ENCODE results near the gene KRT12. TPM values are rescaled to one million over a fixed set of nuclear protein-coding genes. Genes with fewer than 3 reads are reported as not detected.
"Not testable (repeated sequence)": the region's sequence is repeated elsewhere in the genome, so short reads cannot be mapped to it uniquely, and the experiment has no call there.

KRT12 gene
- total and polyA plus RNA-seq, 2 donors: 0.52 to 1.6 TPM

GRCh38 chr17:40872416-40872815, 5.4 kb upstream of the KRT12 start:
- DNase-seq (ENCODE audit: low read depth in 6 of 9, low spot score in 9 of 9): no peak
- no peaks in the 10 kb centered on the region for H3K36me3 ChIP-seq (ENCODE audit: control insufficient read depth in 2 of 2, insufficient read depth in 2 of 2, low read length in 1 of 2)
- no peaks in the 10 kb centered on the region for H3K9me3 ChIP-seq (ENCODE audit: control insufficient read depth in 2 of 2, insufficient read depth in 1 of 2, low read length in 1 of 2)
- peaks cover 0 to 2% of the 10 kb centered on the region in 2 donors for H3K27me3 ChIP-seq (ENCODE audit: control insufficient read depth in 2 of 2, insufficient read depth in 1 of 2, low read length in 1 of 2)
- H3K4me3 ChIP-seq (ENCODE audit: low read length in 2 of 2): no peak overlapping the region
- no peaks in the 10 kb centered on the region for H3K4me1 ChIP-seq (ENCODE audit: control insufficient read depth in 2 of 2, insufficient read depth in 2 of 2, low read length in 2 of 2)
- H3K27ac ChIP-seq (ENCODE audit: low read depth in 1 of 2, low read length in 1 of 2): no peak overlapping the region

- Histone ChIP-seq H3K4me3 (ENCODE audit: low read length in 2 of 2) (no peak overlapping the region), H3K9me3 (ENCODE audit: control insufficient read depth in 2 of 2, insufficient read depth in 1 of 2, low read length in 1 of 2) (no peaks in the 10 kb centered on the region), H3K27ac (ENCODE audit: low read depth in 1 of 2, low read length in 1 of 2) (no peak overlapping the region), H3K4me1 (ENCODE audit: control insufficient read depth in 2 of 2, insufficient read depth in 2 of 2, low read length in 2 of 2) (no peaks in the 10 kb centered on the region), H3K27me3 (ENCODE audit: control insufficient read depth in 2 of 2, insufficient read depth in 1 of 2, low read length in 1 of 2) (peaks cover 0 to 5% of the 10 kb centered on the region in 2 donors), H3K36me3 (ENCODE audit: control insufficient read depth in 2 of 2, insufficient read depth in 2 of 2, low read length in 1 of 2) (no peaks in the 10 kb centered on the region)
- DNase-seq (ENCODE audit: low read depth in 6 of 9, low spot score in 9 of 9): no peak
- WGBS: 98% methylated on average over 7 of the region's 7 CpGs
Measured at GRCh38 chr17:40871316-40871715, 4.3 kb upstream of the KRT12 start.

GRCh38 chr17:40870136-40870535, 3.1 kb upstream of the KRT12 start:
- DNase-seq (ENCODE audit: low read depth in 6 of 9, low spot score in 9 of 9): no peak
- Histone ChIP-seq H3K4me3 (ENCODE audit: low read length in 2 of 2) (no peak overlapping the region), H3K4me1 (ENCODE audit: control insufficient read depth in 2 of 2, insufficient read depth in 2 of 2, low read length in 2 of 2) (no peaks in the 10 kb centered on the region), H3K36me3 (ENCODE audit: control insufficient read depth in 2 of 2, insufficient read depth in 2 of 2, low read length in 1 of 2) (no peaks in the 10 kb centered on the region), H3K27me3 (ENCODE audit: control insufficient read depth in 2 of 2, insufficient read depth in 1 of 2, low read length in 1 of 2) (peaks cover 0 to 5% of the 10 kb centered on the region in 2 donors), H3K27ac (ENCODE audit: low read depth in 1 of 2, low read length in 1 of 2) (no peak overlapping the region), H3K9me3 (ENCODE audit: control insufficient read depth in 2 of 2, insufficient read depth in 1 of 2, low read length in 1 of 2) (no peaks in the 10 kb centered on the region)
- 94% methylated on average over 4 of the region's 4 CpGs for WGBS

GRCh38 chr17:40864661-40865390, 2.2 kb downstream of the KRT12 start:
- Histone ChIP-seq H3K4me1 (ENCODE audit: control insufficient read depth in 2 of 2, insufficient read depth in 2 of 2, low read length in 2 of 2) (no peaks in the 10 kb centered on the region), H3K27ac (ENCODE audit: low read depth in 1 of 2, low read length in 1 of 2) (no peak overlapping the region), H3K4me3 (ENCODE audit: low read length in 2 of 2) (no peak overlapping the region), H3K27me3 (ENCODE audit: control insufficient read depth in 2 of 2, insufficient read depth in 1 of 2, low read length in 1 of 2) (peaks cover 0 to 17% of the 10 kb centered on the region in 2 donors), H3K36me3 (ENCODE audit: control insufficient read depth in 2 of 2, insufficient read depth in 2 of 2, low read length in 1 of 2) (no peaks in the 10 kb centered on the region), H3K9me3 (ENCODE audit: control insufficient read depth in 2 of 2, insufficient read depth in 1 of 2, low read length in 1 of 2) (no peaks in the 10 kb centered on the region)
- DNase-seq (ENCODE audit: low read depth in 6 of 9, low spot score in 9 of 9): no peak
- WGBS: 95% methylated on average over 14 of the region's 14 CpGs

DNA sequence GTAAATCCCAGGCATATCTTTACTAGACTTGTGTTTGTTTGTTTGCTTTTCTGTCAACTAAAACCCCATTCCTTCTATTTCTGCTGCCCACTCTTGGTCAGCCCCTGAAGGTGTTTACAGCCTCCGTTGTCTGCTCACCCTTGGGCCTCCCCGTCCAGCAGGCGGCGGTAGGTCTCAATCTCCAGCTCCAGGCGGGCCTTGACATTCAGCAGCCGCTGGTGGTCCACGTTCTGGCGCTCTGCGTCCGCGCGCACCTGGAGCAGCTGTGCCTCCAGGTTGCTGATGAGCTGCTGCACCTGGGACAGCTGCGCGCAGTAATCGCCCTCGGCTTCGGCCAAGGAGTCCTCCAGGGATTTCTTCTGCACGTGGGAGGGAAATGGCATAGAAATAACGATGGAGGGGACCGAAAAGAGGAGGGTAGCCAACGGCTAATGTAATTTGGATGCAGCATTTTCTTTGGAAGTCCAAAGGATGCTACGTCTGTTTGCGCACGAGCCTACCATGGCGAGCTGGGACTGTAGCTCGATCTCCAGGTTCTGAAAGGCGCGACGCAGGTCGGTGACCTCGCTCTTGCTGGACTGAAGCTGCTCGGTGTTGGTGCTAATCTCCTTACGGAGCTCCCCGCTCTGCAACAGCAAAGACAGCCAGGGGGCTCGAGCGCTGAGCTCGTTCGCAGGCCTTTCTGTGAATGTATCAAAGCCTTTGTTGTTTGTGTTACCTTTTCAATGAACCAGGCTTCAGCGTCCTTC, 3.9 kb downstream of the KRT12 start:
- no peaks in the 10 kb centered on the region for H3K9me3 ChIP-seq (ENCODE audit: control insufficient read depth in 2 of 2, insufficient read depth in 1 of 2, low read length in 1 of 2)
- H3K4me1 ChIP-seq (ENCODE audit: control insufficient read depth in 2 of 2, insufficient read depth in 2 of 2, low read length in 2 of 2): no peaks in the 10 kb centered on the region
- H3K4me3 ChIP-seq (ENCODE audit: low read length in 2 of 2): no peak overlapping the region
- H3K36me3 ChIP-seq (ENCODE audit: control insufficient read depth in 2 of 2, insufficient read depth in 2 of 2, low read length in 1 of 2): no peaks in the 10 kb centered on the region
- H3K27me3 ChIP-seq (ENCODE audit: control insufficient read depth in 2 of 2, insufficient read depth in 1 of 2, low read length in 1 of 2): peaks cover 0 to 17% of the 10 kb centered on the region in 2 donors
- DNase-seq (ENCODE audit: low read depth in 6 of 9, low spot score in 9 of 9): no peak
- H3K27ac ChIP-seq (ENCODE audit: low read depth in 1 of 2, low read length in 1 of 2): no peak overlapping the region
- 72% methylated on average over 39 of the region's 39 CpGs for WGBS

GRCh38 chr17:40859536-40859935, 7.5 kb downstream of the KRT12 start:
- 98% methylated on average over 2 of the region's 2 CpGs for WGBS
- Histone ChIP-seq H3K27ac (ENCODE audit: low read depth in 1 of 2, low read length in 1 of 2) (no peak overlapping the region), H3K36me3 (ENCODE audit: control insufficient read depth in 2 of 2, insufficient read depth in 2 of 2, low read length in 1 of 2) (no peaks in the 10 kb centered on the region), H3K9me3 (ENCODE audit: control insufficient read depth in 2 of 2, insufficient read depth in 1 of 2, low read length in 1 of 2) (no peaks in the 10 kb centered on the region), H3K27me3 (ENCODE audit: control insufficient read depth in 2 of 2, insufficient read depth in 1 of 2, low read length in 1 of 2) (peaks cover 0 to 12% of the 10 kb centered on the region in 2 donors), H3K4me1 (ENCODE audit: control insufficient read depth in 2 of 2, insufficient read depth in 2 of 2, low read length in 2 of 2) (no peaks in the 10 kb centered on the region), H3K4me3 (ENCODE audit: low read length in 2 of 2) (no peak overlapping the region)
- no peak for DNase-seq (ENCODE audit: low read depth in 6 of 9, low spot score in 9 of 9)

DNA sequence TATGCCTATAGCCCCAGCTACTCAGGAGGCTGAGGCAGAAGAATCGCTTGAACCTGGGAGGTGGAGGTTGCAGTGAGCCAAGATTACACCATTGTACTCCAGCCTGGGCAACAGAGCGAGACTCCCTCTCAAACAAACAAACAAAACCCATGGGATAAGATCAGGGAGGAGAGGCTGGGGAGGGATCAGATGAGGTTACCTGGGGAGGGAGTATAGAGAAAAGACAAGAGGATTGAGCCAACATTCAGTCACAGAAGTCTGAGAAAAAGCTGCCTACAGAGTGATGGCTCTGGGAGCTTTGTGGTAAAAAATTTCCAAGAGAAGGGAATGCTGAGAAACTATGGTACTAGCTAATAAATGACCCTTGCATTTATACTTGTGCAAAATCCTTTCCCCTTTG, 8.4 kb downstream of the KRT12 start:
- H3K9me3 ChIP-seq (ENCODE audit: control insufficient read depth in 2 of 2, insufficient read depth in 1 of 2, low read length in 1 of 2); H3K27ac ChIP-seq (ENCODE audit: low read depth in 1 of 2, low read length in 1 of 2); H3K4me3 ChIP-seq (ENCODE audit: low read length in 2 of 2); H3K4me1 ChIP-seq (ENCODE audit: control insufficient read depth in 2 of 2, insufficient read depth in 2 of 2, low read length in 2 of 2); DNase-seq (ENCODE audit: low read depth in 6 of 9, low spot score in 9 of 9); H3K36me3 ChIP-seq (ENCODE audit: control insufficient read depth in 2 of 2, insufficient read depth in 2 of 2, low read length in 1 of 2): not testable (repeated sequence)
- WGBS: 96% methylated on average over 2 of the region's 2 CpGs
- peaks cover 0 to 11% of the 10 kb centered on the region in 2 donors for H3K27me3 ChIP-seq (ENCODE audit: control insufficient read depth in 2 of 2, insufficient read depth in 1 of 2, low read length in 1 of 2)

DNA sequence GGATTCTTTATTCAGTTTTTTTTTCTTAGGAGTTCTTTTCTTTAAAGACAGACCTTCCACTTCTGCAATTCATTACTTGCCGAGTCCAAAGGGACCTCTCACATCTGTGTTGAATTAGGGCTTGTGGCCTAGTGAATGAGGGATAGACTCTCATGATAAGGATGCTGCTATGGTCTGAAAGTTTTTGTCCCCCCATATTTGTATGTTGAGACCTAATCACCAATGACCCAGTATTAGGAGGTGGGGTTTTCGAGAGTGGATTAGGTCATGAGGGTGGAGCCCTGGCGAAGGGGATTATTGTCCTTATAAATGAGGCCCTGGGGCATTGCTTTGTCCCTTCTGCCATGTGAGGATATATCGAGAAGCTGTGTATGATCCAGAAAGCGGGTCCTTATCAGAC, 9.5 kb downstream of the KRT12 start:
- WGBS: 95% methylated on average over 5 of the region's 5 CpGs
- H3K27me3 ChIP-seq (ENCODE audit: control insufficient read depth in 2 of 2, insufficient read depth in 1 of 2, low read length in 1 of 2): peaks cover 0 to 5% of the 10 kb centered on the region in 2 donors
- H3K4me1 ChIP-seq (ENCODE audit: control insufficient read depth in 2 of 2, insufficient read depth in 2 of 2, low read length in 2 of 2): no peaks in the 10 kb centered on the region
- H3K27ac ChIP-seq (ENCODE audit: low read depth in 1 of 2, low read length in 1 of 2): no peak overlapping the region
- no peaks in the 10 kb centered on the region for H3K9me3 ChIP-seq (ENCODE audit: control insufficient read depth in 2 of 2, insufficient read depth in 1 of 2, low read length in 1 of 2)
- DNase-seq (ENCODE audit: low read depth in 6 of 9, low spot score in 9 of 9): no peak
- H3K4me3 ChIP-seq (ENCODE audit: low read length in 2 of 2): no peak overlapping the region
- no peaks in the 10 kb centered on the region for H3K36me3 ChIP-seq (ENCODE audit: control insufficient read depth in 2 of 2, insufficient read depth in 2 of 2, low read length in 1 of 2)

DNA sequence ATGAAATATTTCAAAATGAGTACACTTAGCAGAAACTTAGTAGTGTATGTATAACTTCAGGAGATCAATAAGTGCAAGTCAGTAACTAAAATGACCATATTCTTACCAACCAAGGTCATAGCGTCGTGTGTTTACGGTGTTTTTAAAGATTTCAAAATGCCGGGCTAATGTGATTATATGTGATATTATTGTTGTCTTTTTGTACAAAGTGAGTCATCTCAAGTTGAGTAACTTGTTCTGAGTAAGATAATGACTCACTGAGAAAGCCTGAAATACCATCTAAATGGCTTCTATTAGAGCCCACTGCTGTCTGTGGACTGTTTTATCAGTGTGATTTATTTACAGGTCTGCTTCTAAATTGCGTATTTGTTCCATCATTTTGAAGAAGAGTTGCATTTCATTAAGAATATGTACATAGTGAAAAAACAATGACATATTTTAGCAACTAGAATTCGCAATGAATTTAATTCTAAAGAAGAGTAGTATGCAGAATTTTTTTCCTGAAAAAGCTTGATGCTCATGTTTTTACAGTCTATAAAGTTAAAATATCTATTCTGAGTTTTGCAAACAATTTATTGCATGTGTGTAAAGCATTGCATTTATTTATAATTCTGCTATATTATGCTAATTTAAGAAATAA, 12.7 kb downstream of the KRT12 start:
- peaks cover 0 to 2% of the 10 kb centered on the region in 2 donors for H3K27me3 ChIP-seq (ENCODE audit: control insufficient read depth in 2 of 2, insufficient read depth in 1 of 2, low read length in 1 of 2)
- WGBS: 96% methylated on average over 6 of the region's 6 CpGs
- no peak for DNase-seq (ENCODE audit: low read depth in 6 of 9, low spot score in 9 of 9)

More for the DNA sequence above, 12.7 kb downstream of the KRT12 start:
- no peak overlapping the region for H3K4me3 ChIP-seq (ENCODE audit: low read length in 2 of 2)
- H3K4me1 ChIP-seq (ENCODE audit: control insufficient read depth in 2 of 2, insufficient read depth in 2 of 2, low read length in 2 of 2): no peaks in the 10 kb centered on the region
- no peak overlapping the region for H3K27ac ChIP-seq (ENCODE audit: low read depth in 1 of 2, low read length in 1 of 2)
- no peaks in the 10 kb centered on the region for H3K9me3 ChIP-seq (ENCODE audit: control insufficient read depth in 2 of 2, insufficient read depth in 1 of 2, low read length in 1 of 2)
- no peaks in the 10 kb centered on the region for H3K36me3 ChIP-seq (ENCODE audit: control insufficient read depth in 2 of 2, insufficient read depth in 2 of 2, low read length in 1 of 2)

All from thymus (tissue), 11 donors.